CD4-positive, alpha-beta memory T cell (primary cell): ENCODE data around the gene CENATAC. TPM values are rescaled to one million over a fixed set of nuclear protein-coding genes. Genes with fewer than 3 reads are reported as not detected.

Experiments used
- CTCF ChIA-PET: fragments of 350-600 bp; sonication (Branson Sonifier 250); formaldehyde crosslinking; loops from one replicate; lab custom pipeline; 2021; ENCODE audit warnings: inconsistent platforms; ENCODE audit not compliant: partially characterized antibody; lab: Charles Lee
- POLR2A ChIA-PET: fragments of 350-600 bp; sonication (Branson Sonifier 250); formaldehyde crosslinking; loops from one replicate; lab custom pipeline; 2021; ENCODE audit not compliant: partially characterized antibody; lab: Charles Lee
- DNase-seq, 5 donors: peaks; one replicate each; pipeline versions ENCODE4 v3.0.0 to v3.0.0-alpha.2; 2020 to 2022; ENCODE audit warnings: mixed read lengths in 1 of 5
- H3K27ac ChIP-seq: one replicate; pipeline ENCODE4 v1.7.0; 2013; ENCODE audit warnings: low read depth, low read length
- H3K27me3 ChIP-seq: 2 replicates; pipeline ENCODE4 v1.7.0; 2013; ENCODE audit warnings: mild to moderate bottlenecking, low read length, moderate library complexity; ENCODE audit not compliant: insufficient read depth
- H3K36me3 ChIP-seq: 2 replicates; pipeline ENCODE4 v1.7.0; 2013; ENCODE audit warnings: mild to moderate bottlenecking, low read length, moderate library complexity; ENCODE audit not compliant: insufficient read depth
- H3K4me1 ChIP-seq: 2 replicates; pipeline ENCODE4 v1.7.0; 2013; ENCODE audit warnings: mild to moderate bottlenecking, low read length, moderate library complexity; ENCODE audit not compliant: insufficient read depth
- H3K4me3 ChIP-seq, 2 donors: one replicate each; pipeline ENCODE4 v1.7.0; 2013; ENCODE audit warnings: low read length in 2 of 2, mild to moderate bottlenecking in 1 of 2
- H3K9me3 ChIP-seq, 2 donors: one replicate each; pipeline ENCODE4 v1.7.0; 2013; ENCODE audit warnings: low read length in 2 of 2, control low read depth in 1 of 2; ENCODE audit not compliant: control insufficient read depth in 1 of 2
- H3K27ac Mint-ChIP-seq, 7 donors: one replicate each; pipeline ENCODE4 v1.8.0; 2020 to 2021; ENCODE audit warnings: mixed read lengths in 7 of 7, mild to moderate bottlenecking in 6 of 7, inconsistent platforms in 3 of 7, moderate library complexity in 3 of 7
- H3K27me3 Mint-ChIP-seq, 2 donors: one replicate each; pipeline ENCODE4 v1.8.0; 2020 to 2021; ENCODE audit warnings: mixed read lengths in 2 of 2
- H3K36me3 Mint-ChIP-seq, 2 donors: one replicate each; pipeline ENCODE4 v1.8.0; 2020 to 2021; ENCODE audit warnings: mixed read lengths in 2 of 2, inconsistent platforms in 1 of 2, mild to moderate bottlenecking in 1 of 2
- H3K4me1 Mint-ChIP-seq, 4 donors: one replicate each; pipeline ENCODE4 v1.8.0; 2020 to 2021; ENCODE audit warnings: mixed read lengths in 4 of 4, mild to moderate bottlenecking in 1 of 4
- H3K4me3 Mint-ChIP-seq, 8 donors: one replicate each; pipeline ENCODE4 v1.8.0; 2020 to 2021; ENCODE audit warnings: mixed read lengths in 8 of 8, mild to moderate bottlenecking in 7 of 8, moderate library complexity in 6 of 8, inconsistent platforms in 3 of 8
- H3K9me3 Mint-ChIP-seq, 8 donors: one replicate each; pipeline ENCODE4 v1.8.0; 2020 to 2021; ENCODE audit warnings: mixed read lengths in 8 of 8, mild to moderate bottlenecking in 5 of 8, inconsistent platforms in 3 of 8, moderate library complexity in 1 of 8
- intact Hi-C: fragments of 100-400 bp; cut with micrococcal nuclease; formaldehyde crosslinking; loops from one replicate; pipeline ENCODE4 v1.15.1; 2023
- polyA plus RNA-seq, 2 donors: library from polyadenylated mRNA; unstranded; fragments of 300-500 nt; fragmentation: Illumina TruSeq; gene quantifications; one replicate each; pipeline ENCODE4 v1.2.3, GENCODE V29; 2021
- total RNA-seq, 2 experiments: library from RNA; stranded (reverse); gene quantifications; one replicate each; pipeline ENCODE4 v1.2.3, GENCODE V29; 2021

The CENATAC gene
- total and polyA plus RNA-seq, 4 experiments from 2014 or later = 13.3 to 114 (median 62.9) TPM

GRCh38 chr11:119025541-119025940 is 27.6 kb downstream of the CENATAC start:
- Histone ChIP-seq H3K36me3 (peaks cover 36% of the 10 kb centered on the region), H3K27ac (no peak overlapping the region), H3K9me3 (no peaks in the 10 kb centered on the region), H3K27me3 (no peaks in the 10 kb centered on the region), H3K4me1 (peaks cover 51% of the 10 kb centered on the region), H3K4me3 (no peak overlapping the region)
- no peak for DNase-seq
- Mint-ChIP-seq H3K27ac (peak overlapping the region in 6 of 7 donors; percentile 60 to 71 (median 69)), H3K4me1 (peaks cover 25 to 61% (median 47%) of the 10 kb centered on the region in 4 donors), H3K4me3 (no peak overlapping the region), H3K9me3 (no peaks in the 10 kb centered on the region), H3K36me3 (peaks cover 31 to 41% of the 10 kb centered on the region in 2 donors), H3K27me3 (no peaks in the 10 kb centered on the region)
- POLR2A ChIA-PET = no interaction called here
- intact Hi-C loops = no loop called here
- CTCF ChIA-PET = no interaction called here

GRCh38 chr11:119025978-119026766 is 28.2 kb downstream of the CENATAC start:
- Histone ChIP-seq H3K4me3 (no peak overlapping the region), H3K27me3 (no peaks in the 10 kb centered on the region), H3K36me3 (peaks cover 34% of the 10 kb centered on the region), H3K9me3 (no peaks in the 10 kb centered on the region), H3K4me1 (peaks cover 46% of the 10 kb centered on the region), H3K27ac (no peak overlapping the region)
- H3K36me3 Mint-ChIP-seq = peaks cover 31 to 40% of the 10 kb centered on the region in 2 donors
- no peak for DNase-seq
- no peaks in the 10 kb centered on the region for H3K27me3 Mint-ChIP-seq
- peak overlapping the region in 4 of 7 donors; percentile 36 to 68 (median 56) for H3K27ac Mint-ChIP-seq
- ChIA-PET CTCF (no interaction called here), POLR2A (interaction anchor here (6.2 kb wide), 1 partner anchor 8 kb away, joined by 135 read pairs; the partner anchor contains the start of genes RPS25 and TRAPPC4)
- H3K9me3 Mint-ChIP-seq = no peaks in the 10 kb centered on the region
- peaks cover 26 to 64% (median 43%) of the 10 kb centered on the region in 4 donors for H3K4me1 Mint-ChIP-seq
- intact Hi-C loops = no loop called here
- H3K4me3 Mint-ChIP-seq = no peak overlapping the region

GRCh38 chr11:119026970-119027369 is 29.0 kb downstream of the CENATAC start:
- H3K36me3 Mint-ChIP-seq = peaks cover 23 to 32% of the 10 kb centered on the region in 2 donors
- no peak for DNase-seq
- peaks cover 21 to 62% (median 36%) of the 10 kb centered on the region in 4 donors for H3K4me1 Mint-ChIP-seq
- no peaks in the 10 kb centered on the region for H3K27me3 Mint-ChIP-seq
- H3K4me3 Mint-ChIP-seq = no peak overlapping the region
- H3K9me3 Mint-ChIP-seq = no peaks in the 10 kb centered on the region
- H3K4me3 ChIP-seq = no peak overlapping the region
- no peaks in the 10 kb centered on the region for H3K9me3 ChIP-seq
- H3K27me3 ChIP-seq = no peaks in the 10 kb centered on the region
- H3K27ac Mint-ChIP-seq = peak overlapping the region in 4 of 7 donors; percentile 16 to 86 (median 82)
- H3K4me1 ChIP-seq = peaks cover 38% of the 10 kb centered on the region
- H3K27ac ChIP-seq = no peak overlapping the region
- CTCF ChIA-PET = no interaction called here
- intact Hi-C loops = no loop called here
- H3K36me3 ChIP-seq = peaks cover 26% of the 10 kb centered on the region
- POLR2A ChIA-PET = interaction anchor here (0.9 to 6.2 kb wide), 4 partner anchors 9 to 235 kb away, joined by 3 to 135 read pairs (median 3); partner anchors contain the start of genes HMBS, HYOU1, RPS25 and TRAPPC4

- peaks cover 37% of the 10 kb centered on the region for H3K4me1 ChIP-seq
- ChIA-PET CTCF (interaction anchor here (0.6 to 1.0 kb wide), 3 partner anchors 8 to 115 kb away, joined by 3 read pairs; no protein-coding TSS in a partner anchor), POLR2A (interaction anchor here (0.9 to 6.2 kb wide), 6 partner anchors 10 to 235 kb away, joined by 3 to 135 read pairs (median 4); partner anchors contain the start of genes CENATAC, HMBS, HYOU1 and RPS25)
- no peaks in the 10 kb centered on the region for H3K27me3 Mint-ChIP-seq
- H3K9me3 ChIP-seq = no peaks in the 10 kb centered on the region
- H3K27ac Mint-ChIP-seq = peak overlapping the region in 5 of 7 donors; percentile 42 to 86 (median 73)
- H3K36me3 Mint-ChIP-seq = peaks cover 23 to 28% of the 10 kb centered on the region in 2 donors
- peaks cover 21% of the 10 kb centered on the region for H3K36me3 ChIP-seq
- DNase-seq = no peak
- H3K4me3 ChIP-seq = no peak overlapping the region
- H3K4me1 Mint-ChIP-seq = peaks cover 21 to 63% (median 32%) of the 10 kb centered on the region in 4 donors
- H3K9me3 Mint-ChIP-seq = no peaks in the 10 kb centered on the region
- H3K4me3 Mint-ChIP-seq = peak overlapping the region in 2 of 8 donors; percentile 29 to 61
- H3K27ac ChIP-seq = no peak overlapping the region
- intact Hi-C loops = no loop called here
- H3K27me3 ChIP-seq = no peaks in the 10 kb centered on the region
These were observed 29.8 kb downstream of the CENATAC start for GRCh38 chr11:119027561-119028345.

- ChIA-PET POLR2A (interaction anchor here (1.6 to 6.2 kb wide), 3 partner anchors 10 to 66 kb away, joined by 5 to 135 read pairs (median 7); partner anchors contain the start of genes CENATAC, RPS25 and TRAPPC4), CTCF (interaction anchor here (0.6 to 1.0 kb wide), 3 partner anchors 8 to 116 kb away, joined by 3 read pairs; no protein-coding TSS in a partner anchor)
- H3K9me3 Mint-ChIP-seq = no peaks in the 10 kb centered on the region
- peaks cover 18 to 58% (median 28%) of the 10 kb centered on the region in 4 donors for H3K4me1 Mint-ChIP-seq
- H3K27me3 Mint-ChIP-seq = no peaks in the 10 kb centered on the region
- peak overlapping the region in 1 of 2 donors; percentile 3 for H3K4me3 ChIP-seq
- intact Hi-C loops = no loop called here
- H3K4me3 Mint-ChIP-seq = peak overlapping the region in 6 of 8 donors; percentile 79 to 90 (median 82)
- H3K9me3 ChIP-seq = no peaks in the 10 kb centered on the region
- H3K4me1 ChIP-seq = peaks cover 32% of the 10 kb centered on the region
- H3K36me3 Mint-ChIP-seq = peaks cover 18 to 22% of the 10 kb centered on the region in 2 donors
- H3K27ac Mint-ChIP-seq = peak overlapping the region; percentile 64 to 93 (median 85)
- no peak for DNase-seq
- peak overlapping the region; percentile 76 for H3K27ac ChIP-seq
- H3K36me3 ChIP-seq = peaks cover 21% of the 10 kb centered on the region
- H3K27me3 ChIP-seq = no peaks in the 10 kb centered on the region
These were observed 30.6 kb downstream of the CENATAC start for GRCh38 chr11:119028346-119029068.

- peaks cover 18 to 53% (median 25%) of the 10 kb centered on the region in 4 donors for H3K4me1 Mint-ChIP-seq
- peak overlapping the region in 7 of 8 donors; percentile 78 to 90 (median 82) for H3K4me3 Mint-ChIP-seq
- Histone ChIP-seq H3K4me3 (peak overlapping the region in 1 of 2 donors; percentile 3), H3K27me3 (no peaks in the 10 kb centered on the region), H3K9me3 (no peaks in the 10 kb centered on the region), H3K27ac (peak overlapping the region; percentile 76), H3K4me1 (peaks cover 27% of the 10 kb centered on the region), H3K36me3 (peaks cover 16% of the 10 kb centered on the region)
- H3K27ac Mint-ChIP-seq = peak overlapping the region; percentile 64 to 93 (median 85)
- peaks cover 15 to 18% of the 10 kb centered on the region in 2 donors for H3K36me3 Mint-ChIP-seq
- H3K9me3 Mint-ChIP-seq = no peaks in the 10 kb centered on the region
- ChIA-PET POLR2A (interaction anchor here (1.6 to 6.2 kb wide), 3 partner anchors 11 to 65 kb away, joined by 5 to 135 read pairs (median 7); partner anchors contain the start of genes CENATAC, RPS25 and TRAPPC4), CTCF (interaction anchor here (1.5 kb wide), 1 partner anchor 51 kb away, joined by 3 read pairs; no protein-coding TSS in a partner anchor)
- intact Hi-C loops = no loop called here
- H3K27me3 Mint-ChIP-seq = no peaks in the 10 kb centered on the region
- DNase-seq = no peak
These were observed 31.1 kb downstream of the CENATAC start for GRCh38 chr11:119029069-119029339.
